Endothelial cell of umbilical vein (primary cell): ENCODE measurements around the gene SHROOM4.

Experiments
- CTCF ChIP-seq, 2 donors: IDR thresholded peaks; 1 replicate in 1 of 2; 2 replicates in 1 of 2; pipeline ENCODE4 v1.5.1; 2011; ENCODE audit warnings: low read length in 2 of 2, mild to moderate bottlenecking in 2 of 2, moderate library complexity in 2 of 2, control low read depth in 1 of 2, inconsistent platforms in 1 of 2, low read depth in 1 of 2; ENCODE audit not compliant: insufficient read depth in 1 of 2; ENCODE audit errors: extremely low read depth in 1 of 2
- EZH2 ChIP-seq: IDR thresholded peaks from 2 replicates; pipeline ENCODE4 v1.6.1; 2012; ENCODE audit warnings: borderline replicate concordance, low read depth, mild to moderate bottlenecking, moderate library complexity, low read length, inconsistent platforms; ENCODE audit not compliant: severe bottlenecking
- FOS ChIP-seq: IDR thresholded peaks from 2 replicates; pipeline ENCODE4 v1.6.1; 2011; ENCODE audit warnings: mild to moderate bottlenecking, low read length, moderate library complexity, borderline replicate concordance; ENCODE audit not compliant: insufficient read depth
- MYC ChIP-seq: IDR thresholded peaks from one replicate; pipeline ENCODE4 v1.6.1; 2011; ENCODE audit warnings: mild to moderate bottlenecking, low read depth, low read length
- POLR2A ChIP-seq: IDR thresholded peaks from 2 replicates; pipeline ENCODE4 v1.6.1; 2012; ENCODE audit warnings: low read depth, mild to moderate bottlenecking, control low read depth, low read length
- POLR2AphosphoS5 ChIP-seq: IDR thresholded peaks from 2 replicates; pipeline ENCODE4 v1.6.1; 2012; ENCODE audit warnings: low read depth, mild to moderate bottlenecking, control low read depth, low read length, moderate library complexity; ENCODE audit not compliant: insufficient read depth

- no peak for TF ChIP-seq CTCF (IDR thresholded peaks at IDR 0.05; ENCODE audit: extremely low read depth in 1 of 2, insufficient read depth in 1 of 2, low read depth in 1 of 2, low read length in 2 of 2)
- no peak for TF ChIP-seq FOS
- no peak for TF ChIP-seq POLR2A
- TF ChIP-seq MYC, result no peak
- TF ChIP-seq EZH2, result no peak
- no peak for TF ChIP-seq POLR2AphosphoS5
These were observed 43.3 kb downstream of the SHROOM4 start for GRCh38 chrX:50770702-50771101.
